ENCODE data around the gene ACKR2.

ACKR2 gene

DNA sequence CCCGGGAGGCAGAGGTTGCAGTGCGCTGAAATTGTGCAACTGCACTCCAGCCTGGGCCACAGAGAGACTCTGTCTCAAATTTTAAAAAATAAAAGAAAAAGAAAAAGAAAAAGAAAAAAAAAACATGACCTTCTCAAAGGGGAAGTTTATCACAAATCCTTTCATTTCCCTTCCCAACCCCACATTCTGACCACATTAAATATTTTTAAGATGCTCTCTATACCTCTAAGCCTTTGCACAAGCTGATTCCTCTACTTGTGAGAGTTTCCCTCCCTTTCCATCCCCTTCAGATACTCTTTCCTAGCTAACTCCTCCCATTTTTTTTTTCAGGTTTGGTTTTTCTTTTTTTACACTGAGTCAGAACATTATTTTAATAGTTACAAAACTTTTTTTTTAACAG lies 9.0 kb upstream of the ACKR2 start:
- H3K4me3 ChIP-seq (replicated peaks; ENCODE audit: low read depth, low read length) = no peak overlapping the region
- TF ChIP-seq, protein P1, sequence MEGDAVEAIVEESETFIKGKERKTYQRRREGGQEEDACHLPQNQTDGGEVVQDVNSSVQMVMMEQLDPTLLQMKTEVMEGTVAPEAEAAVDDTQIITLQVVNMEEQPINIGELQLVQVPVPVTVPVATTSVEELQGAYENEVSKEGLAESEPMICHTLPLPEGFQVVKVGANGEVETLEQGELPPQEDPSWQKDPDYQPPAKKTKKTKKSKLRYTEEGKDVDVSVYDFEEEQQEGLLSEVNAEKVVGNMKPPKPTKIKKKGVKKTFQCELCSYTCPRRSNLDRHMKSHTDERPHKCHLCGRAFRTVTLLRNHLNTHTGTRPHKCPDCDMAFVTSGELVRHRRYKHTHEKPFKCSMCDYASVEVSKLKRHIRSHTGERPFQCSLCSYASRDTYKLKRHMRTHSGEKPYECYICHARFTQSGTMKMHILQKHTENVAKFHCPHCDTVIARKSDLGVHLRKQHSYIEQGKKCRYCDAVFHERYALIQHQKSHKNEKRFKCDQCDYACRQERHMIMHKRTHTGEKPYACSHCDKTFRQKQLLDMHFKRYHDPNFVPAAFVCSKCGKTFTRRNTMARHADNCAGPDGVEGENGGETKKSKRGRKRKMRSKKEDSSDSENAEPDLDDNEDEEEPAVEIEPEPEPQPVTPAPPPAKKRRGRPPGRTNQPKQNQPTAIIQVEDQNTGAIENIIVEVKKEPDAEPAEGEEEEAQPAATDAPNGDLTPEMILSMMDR (IDR thresholded peaks at IDR 0.05; ENCODE audit: low read depth, low read length, missing control alignments) = no peak
- no peak for DNase-seq (ENCODE audit: extremely low read depth, low read depth)

GRCh38 chr3:42801048-42801620 lies 8.1 kb upstream of the ACKR2 start:
- DNase-seq (ENCODE audit: extremely low read depth, low read depth) = no peak
- no peak overlapping the region for H3K4me3 ChIP-seq (replicated peaks; ENCODE audit: low read depth, low read length)
- TF ChIP-seq, protein P1 (IDR thresholded peaks at IDR 0.05; ENCODE audit: low read depth, low read length, missing control alignments) = no peak

- no peak overlapping the region for H3K4me3 ChIP-seq (replicated peaks; ENCODE audit: low read depth, low read length)
- TF ChIP-seq, protein P1 (IDR thresholded peaks at IDR 0.05; ENCODE audit: low read depth, low read length, missing control alignments) = no peak
- no peak for DNase-seq (ENCODE audit: extremely low read depth, low read depth)
Observed at GRCh38 chr3:42801784-42802183, 7.5 kb upstream of the ACKR2 start.

DNA sequence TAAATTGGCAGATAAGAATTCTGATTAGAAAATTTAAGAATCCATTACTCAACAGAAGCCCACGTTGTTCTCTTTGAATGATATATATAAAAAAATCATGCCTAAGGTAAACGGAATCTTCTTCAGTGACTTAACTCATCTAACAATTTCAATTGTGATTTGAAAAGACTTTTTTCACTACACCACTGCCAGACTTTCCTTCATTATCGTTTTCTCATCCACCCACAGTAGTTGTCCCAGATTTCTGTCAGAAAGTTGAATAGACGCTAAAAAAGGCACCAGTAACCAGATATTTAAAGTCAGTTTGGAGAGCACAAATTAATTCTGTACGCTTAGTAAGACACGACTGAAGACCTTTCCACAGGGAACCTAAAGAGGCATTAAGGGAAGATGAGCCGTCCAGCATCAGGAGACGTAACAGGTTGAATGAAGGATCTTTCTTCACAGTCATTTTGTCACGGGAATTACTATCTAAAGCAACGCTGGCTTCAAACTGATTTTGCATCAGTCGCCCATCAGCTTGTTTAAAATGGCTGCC lies 6.3 kb upstream of the ACKR2 start:
- DNase-seq (ENCODE audit: extremely low read depth, low read depth) = no peak

GRCh38 chr3:42803414-42804105 lies 5.7 kb upstream of the ACKR2 start:
- no peak for DNase-seq (ENCODE audit: extremely low read depth, low read depth)
- TF ChIP-seq, protein P1 (IDR thresholded peaks at IDR 0.05; ENCODE audit: low read depth, low read length, missing control alignments) = no peak
- peak overlapping the region; percentile 65 for H3K4me3 ChIP-seq (replicated peaks; ENCODE audit: low read depth, low read length)

More for the DNA sequence above, 6.3 kb upstream of the ACKR2 start:
- peak overlapping the region; percentile 65 for H3K4me3 ChIP-seq (replicated peaks; ENCODE audit: low read depth, low read length)
- TF ChIP-seq, protein P1 (IDR thresholded peaks at IDR 0.05; ENCODE audit: low read depth, low read length, missing control alignments) = no peak

DNA sequence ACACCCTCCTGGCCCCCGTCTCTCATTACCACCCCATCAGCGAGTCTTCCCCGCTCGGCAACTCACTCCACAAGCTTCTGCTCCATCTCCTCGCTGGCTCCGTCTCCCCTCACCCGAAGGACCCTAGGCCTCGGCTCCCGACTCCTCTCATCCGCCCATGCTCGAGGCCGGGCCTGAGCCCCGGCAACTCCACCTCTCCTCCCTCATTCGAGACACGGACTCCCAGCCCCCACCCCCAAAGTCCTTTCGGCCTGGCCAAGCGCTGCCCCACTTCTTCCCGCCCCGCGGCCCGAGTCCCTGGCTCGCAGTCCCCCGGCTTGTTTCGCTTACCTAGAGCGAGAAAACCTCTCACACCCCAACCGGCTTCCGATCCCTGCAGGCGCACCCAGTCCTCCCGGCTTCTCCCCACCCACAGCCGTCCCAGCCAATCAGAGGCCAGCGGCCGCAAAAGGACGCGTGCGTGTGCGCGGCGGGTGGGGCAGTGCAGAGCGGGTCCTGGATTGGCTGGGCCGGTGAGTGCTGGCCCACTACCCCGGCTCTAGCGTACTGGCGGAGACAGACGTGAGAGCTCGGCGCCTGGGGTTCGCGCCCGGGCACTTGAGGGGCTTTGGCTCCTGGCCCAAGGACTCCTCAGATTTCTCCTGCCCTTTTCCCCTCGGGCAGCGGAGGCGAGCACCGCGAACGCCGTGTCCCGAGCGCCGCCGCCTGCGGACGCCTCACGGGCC lies 5.0 kb upstream of the ACKR2 start, which contains the start of gene HIGD1A:
HIGD1A (minus strand) TSS at position 385 of the 725 bp plus-strand sequence. CDS start 10,237 bp downstream, outside the sequence.
- peak within 1 kb of the TSS; percentile 65 for H3K4me3 ChIP-seq (replicated peaks; ENCODE audit: low read depth, low read length)
- peak; percentile 72 for DNase-seq (ENCODE audit: extremely low read depth, low read depth)
- TF ChIP-seq, protein P1 (IDR thresholded peaks at IDR 0.05; ENCODE audit: low read depth, low read length, missing control alignments) = no peak

Data from HFF-Myc (cell line).